ENCODE measurements around the gene COL6A6. TPM values are rescaled to one million over a fixed set of nuclear protein-coding genes. Genes with fewer than 3 reads are reported as not detected.

COL6A6 gene, protein sequence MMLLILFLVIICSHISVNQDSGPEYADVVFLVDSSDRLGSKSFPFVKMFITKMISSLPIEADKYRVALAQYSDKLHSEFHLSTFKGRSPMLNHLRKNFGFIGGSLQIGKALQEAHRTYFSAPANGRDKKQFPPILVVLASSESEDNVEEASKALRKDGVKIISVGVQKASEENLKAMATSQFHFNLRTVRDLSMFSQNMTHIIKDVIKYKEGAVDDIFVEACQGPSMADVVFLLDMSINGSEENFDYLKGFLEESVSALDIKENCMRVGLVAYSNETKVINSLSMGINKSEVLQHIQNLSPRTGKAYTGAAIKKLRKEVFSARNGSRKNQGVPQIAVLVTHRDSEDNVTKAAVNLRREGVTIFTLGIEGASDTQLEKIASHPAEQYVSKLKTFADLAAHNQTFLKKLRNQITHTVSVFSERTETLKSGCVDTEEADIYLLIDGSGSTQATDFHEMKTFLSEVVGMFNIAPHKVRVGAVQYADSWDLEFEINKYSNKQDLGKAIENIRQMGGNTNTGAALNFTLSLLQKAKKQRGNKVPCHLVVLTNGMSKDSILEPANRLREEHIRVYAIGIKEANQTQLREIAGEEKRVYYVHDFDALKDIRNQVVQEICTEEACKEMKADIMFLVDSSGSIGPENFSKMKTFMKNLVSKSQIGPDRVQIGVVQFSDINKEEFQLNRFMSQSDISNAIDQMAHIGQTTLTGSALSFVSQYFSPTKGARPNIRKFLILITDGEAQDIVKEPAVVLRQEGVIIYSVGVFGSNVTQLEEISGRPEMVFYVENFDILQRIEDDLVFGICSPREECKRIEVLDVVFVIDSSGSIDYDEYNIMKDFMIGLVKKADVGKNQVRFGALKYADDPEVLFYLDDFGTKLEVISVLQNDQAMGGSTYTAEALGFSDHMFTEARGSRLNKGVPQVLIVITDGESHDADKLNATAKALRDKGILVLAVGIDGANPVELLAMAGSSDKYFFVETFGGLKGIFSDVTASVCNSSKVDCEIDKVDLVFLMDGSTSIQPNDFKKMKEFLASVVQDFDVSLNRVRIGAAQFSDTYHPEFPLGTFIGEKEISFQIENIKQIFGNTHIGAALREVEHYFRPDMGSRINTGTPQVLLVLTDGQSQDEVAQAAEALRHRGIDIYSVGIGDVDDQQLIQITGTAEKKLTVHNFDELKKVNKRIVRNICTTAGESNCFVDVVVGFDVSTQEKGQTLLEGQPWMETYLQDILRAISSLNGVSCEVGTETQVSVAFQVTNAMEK (N-terminal part only)
- total RNA-seq: under 1 TPM in 1 of 5 donors, not detected in 4; 0.06 TPM
- 0.09 TPM for total RNA-seq (2013)
- 0 to 0.09 (median 0) reads per million in 29 experiments for total RNA-seq

DNA sequence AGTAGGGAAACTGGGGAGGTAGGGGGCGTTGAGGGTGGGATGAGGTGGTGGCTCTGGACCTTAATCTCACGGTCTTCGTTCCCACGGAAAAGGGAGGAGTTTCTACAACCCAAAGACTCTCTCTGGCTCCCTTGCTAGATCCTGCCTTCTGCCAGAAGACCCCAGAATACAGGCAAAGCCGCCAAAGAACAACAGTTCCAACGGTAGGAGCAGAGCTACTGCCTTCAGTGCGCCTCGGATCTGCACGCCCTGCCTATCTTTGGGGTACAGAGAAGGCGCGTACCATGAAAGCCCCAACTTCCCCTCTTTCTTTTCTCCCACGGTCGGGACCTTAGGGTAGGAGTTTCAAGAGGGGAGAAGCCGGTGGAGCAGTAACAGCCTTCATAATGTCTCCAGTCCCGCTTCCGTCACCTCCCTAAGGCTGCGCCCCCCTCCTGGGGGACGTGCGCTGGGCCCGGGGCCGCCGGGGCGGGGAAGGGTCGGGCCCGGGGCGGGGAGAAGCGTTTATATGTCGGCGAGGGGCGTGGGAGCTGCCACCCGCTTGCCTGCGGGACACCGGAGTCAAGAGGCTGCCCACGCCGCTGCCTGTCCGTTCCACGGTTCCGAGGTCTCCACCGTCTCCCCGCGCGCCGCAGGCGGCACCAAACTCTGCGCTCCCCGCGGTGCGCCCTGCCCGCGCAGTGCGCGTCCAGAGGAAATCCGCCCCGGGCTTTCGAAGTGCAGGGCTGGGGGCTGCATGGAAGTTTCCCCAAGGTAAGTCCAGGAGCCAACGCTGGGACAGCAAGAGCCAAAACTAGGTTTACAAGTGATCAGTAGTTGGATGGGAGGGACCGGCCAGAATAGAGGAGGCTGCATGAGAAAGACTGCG lies at the start of gene COL6A6:
TSS of gene COL6A6 (plus strand) at position 533 of the 868 bp plus-strand sequence. CDS start 43,188 bp downstream, outside the sequence.
- no peaks in the 10 kb centered on the region for H3K36me3 ChIP-seq (ENCODE audit: control insufficient read depth in 2 of 2, extremely low read depth in 1 of 2, insufficient read depth in 1 of 2, low read length in 1 of 2)
- H3K27me3 ChIP-seq (replicated peaks in 1 of 2; ENCODE audit: control insufficient read depth in 2 of 2, extremely low read depth in 1 of 2, insufficient read depth in 2 of 2, low read length in 1 of 2): peaks cover 12 to 13% of the 10 kb centered on the region in 2 experiments
- H3K4me3 Mint-ChIP-seq: no peak within 1 kb of the TSS
- ChIA-PET POLR2A (no interaction called here), CTCF (no interaction called here)
- peaks cover 41 to 43% of the 10 kb centered on the region in 2 donors for H3K27me3 Mint-ChIP-seq
- H3K4me1 ChIP-seq (ENCODE audit: control insufficient read depth in 1 of 2, extremely low read depth in 1 of 2, insufficient read depth in 2 of 2, low read length in 2 of 2): no peaks in the 10 kb centered on the region
- H3K4me3 ChIP-seq (ENCODE audit: control insufficient read depth in 1 of 2, extremely low read depth in 1 of 2, low read length in 1 of 2): no peak within 1 kb of the TSS
- H3K27ac ChIP-seq (ENCODE audit: low read length): no peak within 1 kb of the TSS
- peaks cover 0 to 5% (median 0%) of the 10 kb centered on the region in 3 donors for H3K4me1 Mint-ChIP-seq
- H3K9me3 ChIP-seq: no peaks in the 10 kb centered on the region
- H3K36me3 Mint-ChIP-seq: no peaks in the 10 kb centered on the region
- ATAC-seq (replicated peaks in 1 of 4) (no peak), DNase-seq (no peak)
- WGBS (ENCODE audit: insufficient coverage): 10% methylated on average over 44 of the region's 58 CpGs
- no peak within 1 kb of the TSS for H3K27ac Mint-ChIP-seq
- peaks cover 0 to 10% (median 0%) of the 10 kb centered on the region in 3 donors for H3K9me3 Mint-ChIP-seq

DNA sequence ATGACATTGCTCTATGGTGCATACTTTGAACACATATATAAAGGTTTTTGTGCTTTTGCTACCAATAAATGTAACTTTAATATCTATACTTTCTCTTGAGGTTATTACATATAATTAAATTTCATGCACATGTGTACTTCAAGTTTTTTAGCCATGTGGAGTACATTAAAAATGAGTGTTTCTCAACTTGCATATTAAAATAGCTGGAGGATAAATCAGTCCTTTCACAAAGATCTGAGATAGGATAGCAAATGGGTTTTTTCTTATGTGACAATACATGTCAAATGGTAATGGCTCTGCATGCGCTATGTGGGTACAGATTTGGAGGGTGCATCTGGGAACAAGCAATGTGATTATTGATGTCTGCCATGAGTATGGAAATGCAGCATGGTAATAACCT lies 48.7 kb upstream of the COL6A6 start:
- Histone ChIP-seq H3K4me1 (ENCODE audit: control insufficient read depth in 1 of 2, extremely low read depth in 1 of 2, insufficient read depth in 2 of 2, low read length in 2 of 2) (no peaks in the 10 kb centered on the region), H3K36me3 (ENCODE audit: control insufficient read depth in 2 of 2, extremely low read depth in 1 of 2, insufficient read depth in 1 of 2, low read length in 1 of 2) (no peaks in the 10 kb centered on the region), H3K9me3 (no peaks in the 10 kb centered on the region), H3K27me3 (replicated peaks in 1 of 2; ENCODE audit: control insufficient read depth in 2 of 2, extremely low read depth in 1 of 2, insufficient read depth in 2 of 2, low read length in 1 of 2) (no peaks in the 10 kb centered on the region), H3K27ac (ENCODE audit: low read length) (no peak overlapping the region), H3K4me3 (ENCODE audit: control insufficient read depth in 1 of 2, extremely low read depth in 1 of 2, low read length in 1 of 2) (no peak overlapping the region)
- Mint-ChIP-seq H3K4me1 (no peaks in the 10 kb centered on the region), H3K4me3 (no peak overlapping the region), H3K27ac (no peak overlapping the region), H3K36me3 (no peaks in the 10 kb centered on the region), H3K27me3 (peaks cover 20 to 46% of the 10 kb centered on the region in 2 donors), H3K9me3 (peaks cover 0 to 4% (median 0%) of the 10 kb centered on the region in 3 donors)
- no peak for ATAC-seq (replicated peaks in 1 of 4)
- ChIA-PET CTCF (no interaction called here), POLR2A (no interaction called here)
- WGBS (ENCODE audit: insufficient coverage): 100% methylated on average over 1 of the region's 1 CpG
- no peak for DNase-seq

DNA sequence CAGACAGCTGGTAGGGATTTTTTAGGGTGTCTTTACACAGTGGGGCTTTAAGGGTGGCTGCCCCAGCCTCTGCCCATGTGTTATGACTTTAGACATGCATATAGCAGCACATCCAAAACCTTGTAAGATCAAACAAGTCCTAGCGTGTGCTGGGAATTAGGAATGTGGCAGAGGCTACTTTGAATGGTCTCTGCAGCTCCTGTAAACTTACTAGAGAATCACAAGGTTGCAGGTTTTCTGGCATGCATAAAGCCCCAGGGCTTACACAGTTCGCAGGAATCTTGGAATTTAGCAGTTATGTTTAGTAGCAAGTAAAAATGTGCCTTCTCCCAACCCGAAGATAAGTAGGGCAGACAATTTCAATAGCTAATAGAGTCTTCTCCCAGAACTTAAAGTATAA lies 46.9 kb upstream of the COL6A6 start:
- ChIA-PET CTCF (no interaction called here), POLR2A (no interaction called here)
- no peaks in the 10 kb centered on the region for H3K36me3 ChIP-seq (ENCODE audit: control insufficient read depth in 2 of 2, extremely low read depth in 1 of 2, insufficient read depth in 1 of 2, low read length in 1 of 2)
- ATAC-seq (replicated peaks in 1 of 4): no peak
- no peak for DNase-seq
- Mint-ChIP-seq H3K4me3 (no peak overlapping the region), H3K9me3 (peaks cover 3 to 7% (median 4%) of the 10 kb centered on the region in 3 donors), H3K27me3 (peaks cover 18 to 45% of the 10 kb centered on the region in 2 donors), H3K27ac (no peak overlapping the region), H3K4me1 (no peaks in the 10 kb centered on the region), H3K36me3 (no peaks in the 10 kb centered on the region)
- H3K9me3 ChIP-seq: no peaks in the 10 kb centered on the region
- no peak overlapping the region for H3K4me3 ChIP-seq (ENCODE audit: control insufficient read depth in 1 of 2, extremely low read depth in 1 of 2, low read length in 1 of 2)
- no peaks in the 10 kb centered on the region for H3K4me1 ChIP-seq (ENCODE audit: control insufficient read depth in 1 of 2, extremely low read depth in 1 of 2, insufficient read depth in 2 of 2, low read length in 2 of 2)
- no peak overlapping the region for H3K27ac ChIP-seq (ENCODE audit: low read length)
- no CpG with 5 or more reads among the region's 3 CpGs for WGBS (ENCODE audit: insufficient coverage)
- H3K27me3 ChIP-seq (replicated peaks in 1 of 2; ENCODE audit: control insufficient read depth in 2 of 2, extremely low read depth in 1 of 2, insufficient read depth in 2 of 2, low read length in 1 of 2): no peaks in the 10 kb centered on the region

DNA sequence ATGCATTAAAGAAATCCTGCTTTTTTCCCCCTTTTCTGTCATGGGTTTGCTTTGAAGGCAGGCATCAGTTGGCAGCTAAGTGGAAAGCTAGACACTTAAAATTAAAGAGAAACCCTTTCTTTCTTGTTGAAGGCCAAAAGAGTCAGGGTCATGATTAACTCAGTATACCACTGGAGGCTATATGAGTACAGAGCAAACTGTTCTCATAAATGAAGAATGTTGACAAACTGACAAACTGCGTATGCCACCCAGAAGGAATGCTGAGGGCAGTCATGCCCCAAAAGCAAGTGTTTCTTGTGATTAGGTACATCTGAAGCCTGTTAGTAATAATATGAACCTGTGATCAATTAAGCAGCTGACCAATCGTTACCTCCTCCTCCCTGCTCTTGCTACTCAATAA lies 43.6 kb upstream of the COL6A6 start:
- H3K36me3 ChIP-seq (ENCODE audit: control insufficient read depth in 2 of 2, extremely low read depth in 1 of 2, insufficient read depth in 1 of 2, low read length in 1 of 2): no peaks in the 10 kb centered on the region
- DNase-seq (no peak), ATAC-seq (replicated peaks in 1 of 4) (no peak)
- ChIA-PET CTCF (no interaction called here), POLR2A (no interaction called here)
- H3K27ac ChIP-seq (ENCODE audit: low read length): no peak overlapping the region
- H3K9me3 ChIP-seq: no peaks in the 10 kb centered on the region
- no peaks in the 10 kb centered on the region for H3K4me1 ChIP-seq (ENCODE audit: control insufficient read depth in 1 of 2, extremely low read depth in 1 of 2, insufficient read depth in 2 of 2, low read length in 2 of 2)
- no peaks in the 10 kb centered on the region for H3K4me1 Mint-ChIP-seq
- peaks cover 3 to 7% (median 4%) of the 10 kb centered on the region in 3 donors for H3K9me3 Mint-ChIP-seq
- H3K36me3 Mint-ChIP-seq: no peaks in the 10 kb centered on the region
- no CpG with 5 or more reads among the region's 2 CpGs for WGBS (ENCODE audit: insufficient coverage)
- H3K4me3 Mint-ChIP-seq: no peak overlapping the region
- no peak overlapping the region for H3K4me3 ChIP-seq (ENCODE audit: control insufficient read depth in 1 of 2, extremely low read depth in 1 of 2, low read length in 1 of 2)
- H3K27me3 Mint-ChIP-seq: peaks cover 16 to 31% of the 10 kb centered on the region in 2 donors
- no peaks in the 10 kb centered on the region for H3K27me3 ChIP-seq (replicated peaks in 1 of 2; ENCODE audit: control insufficient read depth in 2 of 2, extremely low read depth in 1 of 2, insufficient read depth in 2 of 2, low read length in 1 of 2)
- H3K27ac Mint-ChIP-seq: no peak overlapping the region

DNA sequence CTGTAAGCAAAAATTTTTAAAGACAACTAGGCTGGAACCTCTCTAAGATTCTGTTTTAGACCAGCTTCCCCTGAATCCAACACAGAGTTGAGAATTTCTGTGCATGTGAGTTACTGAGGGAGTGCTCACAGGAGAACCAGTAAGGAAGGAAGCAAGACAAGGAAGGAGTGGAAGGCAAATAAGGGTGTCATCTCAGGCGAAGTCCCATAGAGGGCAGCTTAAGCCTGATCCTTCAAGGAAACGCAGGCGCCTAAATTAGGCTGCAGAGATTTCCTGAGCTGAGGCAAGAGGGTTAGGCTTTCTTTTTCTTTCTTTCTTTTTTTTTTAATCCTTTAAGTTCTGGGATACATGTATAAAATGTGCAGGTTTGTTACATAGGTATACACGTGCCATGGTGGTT lies 36.2 kb upstream of the COL6A6 start:
- no peak overlapping the region for H3K27ac Mint-ChIP-seq
- ChIA-PET CTCF (no interaction called here), POLR2A (no interaction called here)
- no peak for ATAC-seq (replicated peaks in 1 of 4)
- H3K36me3 Mint-ChIP-seq: no peaks in the 10 kb centered on the region
- no peaks in the 10 kb centered on the region for H3K27me3 ChIP-seq (replicated peaks in 1 of 2; ENCODE audit: control insufficient read depth in 2 of 2, extremely low read depth in 1 of 2, insufficient read depth in 2 of 2, low read length in 1 of 2)
- peaks cover 7 to 12% (median 11%) of the 10 kb centered on the region in 3 donors for H3K9me3 Mint-ChIP-seq
- WGBS (ENCODE audit: insufficient coverage): no CpG with 5 or more reads among the region's 4 CpGs
- no peaks in the 10 kb centered on the region for H3K36me3 ChIP-seq (ENCODE audit: control insufficient read depth in 2 of 2, extremely low read depth in 1 of 2, insufficient read depth in 1 of 2, low read length in 1 of 2)
- no peak overlapping the region for H3K27ac ChIP-seq (ENCODE audit: low read length)
- H3K9me3 ChIP-seq: no peaks in the 10 kb centered on the region
- H3K4me3 Mint-ChIP-seq: no peak overlapping the region
- H3K4me1 Mint-ChIP-seq: no peaks in the 10 kb centered on the region
- DNase-seq: no peak
- peaks cover 3% of the 10 kb centered on the region in 2 donors for H3K27me3 Mint-ChIP-seq
- no peak overlapping the region for H3K4me3 ChIP-seq (ENCODE audit: control insufficient read depth in 1 of 2, extremely low read depth in 1 of 2, low read length in 1 of 2)
- no peaks in the 10 kb centered on the region for H3K4me1 ChIP-seq (ENCODE audit: control insufficient read depth in 1 of 2, extremely low read depth in 1 of 2, insufficient read depth in 2 of 2, low read length in 2 of 2)
